ENCODE measurements around the gene NAT16. TPM values are rescaled to one million over a fixed set of nuclear protein-coding genes. Genes with fewer than 3 reads are reported as not detected.

Gene NAT16
- total and polyA plus RNA-seq, 9 of the 15 experiments (the other 6 are each of a cell fraction or from before 2014, with no cell fraction given), result 0.04 TPM; not detected in 8

- TF ChIP-seq BRD4 (IDR thresholded peaks at IDR 0.05), result no peak
- no peak for TF ChIP-seq CBX2 (IDR thresholded peaks at IDR 0.05; ENCODE audit: insufficient read depth, low read length, poor library complexity, severe bottlenecking)
- TF ChIP-seq MTF1 (CRISPR knock-in tag; IDR thresholded peaks at IDR 0.05; ENCODE audit: borderline replicate concordance), result no peak
- peak; percentile 86 for TF ChIP-seq ETV5 (CRISPR knock-in tag; IDR thresholded peaks at IDR 0.05; ENCODE audit: low read depth)
- no peak for TF ChIP-seq HIVEP1 (CRISPR knock-in tag; IDR thresholded peaks at IDR 0.05)
- no peak for TF ChIP-seq MTA2 (IDR thresholded peaks at IDR 0.05; ENCODE audit: low read depth)
- TF ChIP-seq FOXA3 (CRISPR knock-in tag; conservative IDR thresholded peaks at IDR 0.05 in 1 of 2, IDR thresholded peaks at IDR 0.05 in 1 of 2), result peak in 1 of 2 experiments; percentile 82; a peak in 1 of 4 replicates
- TF ChIP-seq SLC30A9 (CRISPR knock-in tag; IDR thresholded peaks at IDR 0.05), result no peak
- TF ChIP-seq RUNX1 (IDR thresholded peaks at IDR 0.05; ENCODE audit: low read depth), result no peak
- TF ChIP-seq MEF2D (tag; conservative IDR thresholded peaks at IDR 0.05; ENCODE audit: low read depth), result no peak
- TF ChIP-seq, protein P1, sequence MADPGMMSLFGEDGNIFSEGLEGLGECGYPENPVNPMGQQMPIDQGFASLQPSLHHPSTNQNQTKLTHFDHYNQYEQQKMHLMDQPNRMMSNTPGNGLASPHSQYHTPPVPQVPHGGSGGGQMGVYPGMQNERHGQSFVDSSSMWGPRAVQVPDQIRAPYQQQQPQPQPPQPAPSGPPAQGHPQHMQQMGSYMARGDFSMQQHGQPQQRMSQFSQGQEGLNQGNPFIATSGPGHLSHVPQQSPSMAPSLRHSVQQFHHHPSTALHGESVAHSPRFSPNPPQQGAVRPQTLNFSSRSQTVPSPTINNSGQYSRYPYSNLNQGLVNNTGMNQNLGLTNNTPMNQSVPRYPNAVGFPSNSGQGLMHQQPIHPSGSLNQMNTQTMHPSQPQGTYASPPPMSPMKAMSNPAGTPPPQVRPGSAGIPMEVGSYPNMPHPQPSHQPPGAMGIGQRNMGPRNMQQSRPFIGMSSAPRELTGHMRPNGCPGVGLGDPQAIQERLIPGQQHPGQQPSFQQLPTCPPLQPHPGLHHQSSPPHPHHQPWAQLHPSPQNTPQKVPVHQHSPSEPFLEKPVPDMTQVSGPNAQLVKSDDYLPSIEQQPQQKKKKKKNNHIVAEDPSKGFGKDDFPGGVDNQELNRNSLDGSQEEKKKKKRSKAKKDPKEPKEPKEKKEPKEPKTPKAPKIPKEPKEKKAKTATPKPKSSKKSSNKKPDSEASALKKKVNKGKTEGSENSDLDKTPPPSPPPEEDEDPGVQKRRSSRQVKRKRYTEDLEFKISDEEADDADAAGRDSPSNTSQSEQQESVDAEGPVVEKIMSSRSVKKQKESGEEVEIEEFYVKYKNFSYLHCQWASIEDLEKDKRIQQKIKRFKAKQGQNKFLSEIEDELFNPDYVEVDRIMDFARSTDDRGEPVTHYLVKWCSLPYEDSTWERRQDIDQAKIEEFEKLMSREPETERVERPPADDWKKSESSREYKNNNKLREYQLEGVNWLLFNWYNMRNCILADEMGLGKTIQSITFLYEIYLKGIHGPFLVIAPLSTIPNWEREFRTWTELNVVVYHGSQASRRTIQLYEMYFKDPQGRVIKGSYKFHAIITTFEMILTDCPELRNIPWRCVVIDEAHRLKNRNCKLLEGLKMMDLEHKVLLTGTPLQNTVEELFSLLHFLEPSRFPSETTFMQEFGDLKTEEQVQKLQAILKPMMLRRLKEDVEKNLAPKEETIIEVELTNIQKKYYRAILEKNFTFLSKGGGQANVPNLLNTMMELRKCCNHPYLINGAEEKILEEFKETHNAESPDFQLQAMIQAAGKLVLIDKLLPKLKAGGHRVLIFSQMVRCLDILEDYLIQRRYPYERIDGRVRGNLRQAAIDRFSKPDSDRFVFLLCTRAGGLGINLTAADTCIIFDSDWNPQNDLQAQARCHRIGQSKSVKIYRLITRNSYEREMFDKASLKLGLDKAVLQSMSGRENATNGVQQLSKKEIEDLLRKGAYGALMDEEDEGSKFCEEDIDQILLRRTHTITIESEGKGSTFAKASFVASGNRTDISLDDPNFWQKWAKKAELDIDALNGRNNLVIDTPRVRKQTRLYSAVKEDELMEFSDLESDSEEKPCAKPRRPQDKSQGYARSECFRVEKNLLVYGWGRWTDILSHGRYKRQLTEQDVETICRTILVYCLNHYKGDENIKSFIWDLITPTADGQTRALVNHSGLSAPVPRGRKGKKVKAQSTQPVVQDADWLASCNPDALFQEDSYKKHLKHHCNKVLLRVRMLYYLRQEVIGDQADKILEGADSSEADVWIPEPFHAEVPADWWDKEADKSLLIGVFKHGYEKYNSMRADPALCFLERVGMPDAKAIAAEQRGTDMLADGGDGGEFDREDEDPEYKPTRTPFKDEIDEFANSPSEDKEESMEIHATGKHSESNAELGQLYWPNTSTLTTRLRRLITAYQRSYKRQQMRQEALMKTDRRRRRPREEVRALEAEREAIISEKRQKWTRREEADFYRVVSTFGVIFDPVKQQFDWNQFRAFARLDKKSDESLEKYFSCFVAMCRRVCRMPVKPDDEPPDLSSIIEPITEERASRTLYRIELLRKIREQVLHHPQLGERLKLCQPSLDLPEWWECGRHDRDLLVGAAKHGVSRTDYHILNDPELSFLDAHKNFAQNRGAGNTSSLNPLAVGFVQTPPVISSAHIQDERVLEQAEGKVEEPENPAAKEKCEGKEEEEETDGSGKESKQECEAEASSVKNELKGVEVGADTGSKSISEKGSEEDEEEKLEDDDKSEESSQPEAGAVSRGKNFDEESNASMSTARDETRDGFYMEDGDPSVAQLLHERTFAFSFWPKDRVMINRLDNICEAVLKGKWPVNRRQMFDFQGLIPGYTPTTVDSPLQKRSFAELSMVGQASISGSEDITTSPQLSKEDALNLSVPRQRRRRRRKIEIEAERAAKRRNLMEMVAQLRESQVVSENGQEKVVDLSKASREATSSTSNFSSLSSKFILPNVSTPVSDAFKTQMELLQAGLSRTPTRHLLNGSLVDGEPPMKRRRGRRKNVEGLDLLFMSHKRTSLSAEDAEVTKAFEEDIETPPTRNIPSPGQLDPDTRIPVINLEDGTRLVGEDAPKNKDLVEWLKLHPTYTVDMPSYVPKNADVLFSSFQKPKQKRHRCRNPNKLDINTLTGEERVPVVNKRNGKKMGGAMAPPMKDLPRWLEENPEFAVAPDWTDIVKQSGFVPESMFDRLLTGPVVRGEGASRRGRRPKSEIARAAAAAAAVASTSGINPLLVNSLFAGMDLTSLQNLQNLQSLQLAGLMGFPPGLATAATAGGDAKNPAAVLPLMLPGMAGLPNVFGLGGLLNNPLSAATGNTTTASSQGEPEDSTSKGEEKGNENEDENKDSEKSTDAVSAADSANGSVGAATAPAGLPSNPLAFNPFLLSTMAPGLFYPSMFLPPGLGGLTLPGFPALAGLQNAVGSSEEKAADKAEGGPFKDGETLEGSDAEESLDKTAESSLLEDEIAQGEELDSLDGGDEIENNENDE (IDR thresholded peaks at IDR 0.05; ENCODE audit: low read depth, low read length), result no peak
- TF ChIP-seq TBP (optimal IDR thresholded peaks at IDR 0.05; ENCODE audit: low read depth, low read length), result peak; percentile 95
- no peak for TF ChIP-seq EWSR1 (IDR thresholded peaks at IDR 0.05; ENCODE audit: borderline replicate concordance, low read depth, partially characterized antibody)
- TF ChIP-seq CREM (IDR thresholded peaks at IDR 0.05; ENCODE audit: low read depth), result peak; percentile 94
- no peak for TF ChIP-seq ZNF143 (CRISPR knock-in tag; IDR thresholded peaks at IDR 0.05)
- no peak for TF ChIP-seq ZNF551 (CRISPR knock-in tag; IDR thresholded peaks at IDR 0.05)
- TF ChIP-seq SREBF1 (IDR thresholded peaks at IDR 0.05; ENCODE audit: borderline replicate concordance, low read depth, low read length), result no peak; the same call in none of the 2 replicates
Measured at GRCh38 chr7:101165075-101165957, 14.8 kb downstream of the NAT16 start, which contains the start of gene VGF (continued).
